Embryonic facial prominence (tissue), 1 donor: Measurements from ENCODE around the gene SEMA3B.
"Not testable (repeated sequence)": the region's sequence is repeated elsewhere in the genome, so short reads cannot be mapped to it uniquely, and the experiment has no call there.

Source experiments
- DNase-seq: peaks from one replicate; pipeline ENCODE4 v3.0.0-alpha.2; 2016; ENCODE audit errors: extremely low spot score

Gene SEMA3B

DNA sequence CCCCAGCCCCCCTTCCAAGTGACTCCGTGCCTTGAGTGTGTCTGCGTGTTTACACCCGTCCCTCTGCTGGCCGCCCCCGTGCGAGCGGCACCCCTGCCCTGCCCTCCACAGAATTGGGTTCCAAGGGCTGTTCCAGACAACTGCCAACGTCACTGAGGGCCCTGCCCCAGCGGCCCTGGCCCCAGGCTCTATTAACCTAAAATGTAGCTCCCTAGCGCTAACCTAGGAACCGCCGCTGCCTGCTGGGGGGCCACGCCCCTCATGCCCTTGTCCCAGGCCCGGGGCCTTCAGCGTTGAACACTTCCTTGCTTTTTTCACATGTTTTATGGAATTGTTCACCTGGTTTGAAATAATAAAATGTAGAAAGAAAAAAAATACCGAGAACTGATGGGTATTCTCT, 10.0 kb upstream of the SEMA3B start:
- DNase-seq, result no peak

DNA sequence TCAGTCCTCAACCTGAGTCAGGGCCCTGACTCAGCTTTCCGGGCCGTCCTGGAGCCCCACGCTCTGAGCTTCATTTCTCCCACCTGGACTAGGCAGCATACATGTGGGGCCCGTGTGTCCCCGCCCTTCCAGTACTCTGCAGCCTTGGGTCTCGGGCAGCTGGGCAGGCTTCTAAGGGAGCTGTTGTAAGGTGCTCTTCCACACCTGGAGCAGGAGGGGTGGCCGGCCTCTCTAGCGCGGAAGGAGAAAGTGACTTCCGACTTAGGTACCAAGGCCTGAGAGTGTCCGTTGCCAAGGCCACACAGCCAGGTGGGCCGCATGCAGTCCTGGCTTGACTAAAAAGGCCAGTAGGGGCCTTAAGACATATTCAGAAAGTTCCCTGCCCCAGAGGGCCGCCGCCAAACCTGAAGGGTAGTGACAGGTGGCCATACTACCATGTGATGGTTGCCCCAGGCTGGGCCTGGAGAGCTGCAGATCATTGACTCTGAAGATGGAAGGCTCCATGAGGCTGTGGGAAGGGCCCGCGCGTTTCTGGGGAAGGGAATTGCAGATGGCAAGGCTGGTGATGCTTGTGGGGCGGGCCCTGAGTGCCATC, 9.4 kb upstream of the SEMA3B start:
- no peak for DNase-seq

DNA sequence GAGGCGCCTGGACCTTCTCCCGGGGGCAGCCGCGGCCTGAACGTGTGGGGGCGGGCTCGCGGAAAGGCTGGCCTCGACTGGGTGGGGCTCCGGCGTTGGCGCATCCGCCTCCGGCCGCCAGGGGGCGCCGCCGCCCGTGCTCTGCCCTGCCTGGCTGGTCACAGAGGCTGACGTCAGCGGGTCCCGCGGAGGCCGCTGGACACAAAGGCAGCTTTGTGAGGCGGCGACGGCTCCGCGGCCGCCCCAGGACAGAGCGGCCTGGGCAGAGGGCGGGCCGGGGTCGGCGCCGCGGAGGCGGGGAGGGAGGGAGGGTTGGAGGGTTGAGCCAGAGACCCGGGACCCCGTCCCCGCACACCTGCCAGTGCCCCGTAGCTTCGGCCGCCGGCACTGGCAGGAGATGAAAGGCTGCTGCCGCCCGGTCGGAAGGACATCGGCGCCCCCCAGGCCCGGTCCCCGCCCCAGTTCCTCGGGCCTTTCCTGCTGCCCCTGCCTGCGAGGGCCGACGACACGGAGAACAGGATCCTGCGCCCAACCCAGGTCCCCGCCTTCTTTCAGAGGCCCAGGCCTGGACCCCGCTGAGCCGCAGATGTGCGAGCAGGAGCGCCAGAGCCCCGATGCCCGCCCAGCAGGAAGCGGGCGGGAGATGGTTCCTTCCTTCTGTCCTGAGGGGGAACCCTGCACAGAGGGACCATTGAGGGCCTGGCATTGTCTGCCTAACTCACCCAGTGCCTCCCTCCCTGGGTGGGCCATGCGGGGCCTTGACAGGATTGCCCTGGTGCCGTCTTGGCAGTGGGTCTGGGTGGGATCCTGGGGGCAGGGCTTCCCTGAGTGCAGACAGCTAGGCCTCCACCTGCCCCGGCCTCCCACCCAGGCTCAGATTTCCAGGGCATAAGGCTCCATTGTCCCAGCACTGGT, 8.7 kb upstream of the SEMA3B start:
- peak; percentile 62 for DNase-seq

GRCh38 chr3:50260942-50261441, 8.0 kb upstream of the SEMA3B start:
- no peak for DNase-seq

- no peak for DNase-seq
Observed at GRCh38 chr3:50261505-50261904, 7.4 kb upstream of the SEMA3B start.

DNA sequence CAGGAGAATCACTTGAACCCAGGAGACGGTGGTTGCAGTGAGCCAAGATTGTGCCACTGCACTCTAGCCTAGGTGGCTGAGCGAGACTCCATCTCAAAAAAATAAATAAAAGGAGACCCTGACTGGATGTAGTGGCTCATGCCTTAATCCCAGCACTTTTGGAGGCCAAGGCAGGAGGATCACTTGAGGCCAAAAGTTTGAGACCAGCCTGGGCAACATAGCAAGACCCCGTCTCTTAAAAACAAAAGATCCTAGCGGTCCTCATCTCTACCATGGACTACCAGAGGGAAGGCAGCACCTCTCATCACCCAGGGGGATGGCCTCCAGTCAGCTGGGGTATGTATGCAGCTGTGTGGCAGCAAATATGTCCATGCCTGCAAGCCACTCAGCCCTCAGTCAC, 6.7 kb upstream of the SEMA3B start:
- DNase-seq, result not testable (repeated sequence)

DNA sequence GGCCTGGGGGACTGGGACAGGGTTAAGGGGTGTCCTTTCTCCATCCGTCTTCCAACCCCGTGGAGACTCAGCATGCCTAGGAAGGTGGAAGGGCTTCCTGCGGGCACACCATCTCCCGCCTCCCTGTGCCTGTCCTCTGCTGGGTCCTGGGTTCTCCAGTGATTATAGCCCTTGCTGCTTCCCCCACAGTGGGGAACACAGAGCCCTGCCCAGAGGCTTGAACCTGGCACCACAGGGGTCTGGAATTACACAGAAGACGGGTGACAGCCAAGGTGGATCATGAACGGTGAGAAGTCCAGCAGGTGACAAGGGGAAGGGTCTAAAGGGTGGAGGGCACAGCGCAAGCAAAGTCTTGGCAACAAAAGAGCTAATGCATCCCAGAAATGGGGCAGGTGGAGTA, 6.2 kb upstream of the SEMA3B start:
- no peak for DNase-seq

- DNase-seq, result no peak
Observed at GRCh38 chr3:50263478-50264382, 5.2 kb upstream of the SEMA3B start.

- DNase-seq, result peak; percentile 87
Observed at GRCh38 chr3:50264383-50264963, 4.5 kb upstream of the SEMA3B start.

- no peak for DNase-seq
Observed at GRCh38 chr3:50264964-50265485, 3.9 kb upstream of the SEMA3B start.

DNA sequence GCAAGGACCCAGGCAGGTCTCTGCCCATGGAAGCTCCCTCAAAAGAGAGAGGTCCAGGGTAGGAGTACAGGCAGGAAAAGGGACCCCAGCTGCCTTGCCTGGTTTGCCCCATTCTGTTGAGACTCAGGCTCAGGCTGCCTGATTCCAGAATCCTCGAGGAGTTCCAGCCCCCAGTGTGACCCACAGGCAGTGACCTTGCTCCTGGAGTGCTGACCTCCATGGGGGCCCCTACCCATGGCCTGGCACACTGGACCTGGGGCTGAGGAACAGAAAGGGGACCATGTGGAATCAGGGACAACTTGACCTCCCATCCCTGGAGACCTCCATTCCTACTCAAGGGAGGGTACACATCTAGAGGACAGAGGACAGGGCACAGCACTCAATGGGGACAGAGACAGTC, 3.4 kb upstream of the SEMA3B start:
- no peak for DNase-seq

GRCh38 chr3:50266017-50266416, 2.9 kb upstream of the SEMA3B start:
- DNase-seq, result no peak

- no peak for DNase-seq
Observed at GRCh38 chr3:50266836-50267235, 2.1 kb upstream of the SEMA3B start.

DNA sequence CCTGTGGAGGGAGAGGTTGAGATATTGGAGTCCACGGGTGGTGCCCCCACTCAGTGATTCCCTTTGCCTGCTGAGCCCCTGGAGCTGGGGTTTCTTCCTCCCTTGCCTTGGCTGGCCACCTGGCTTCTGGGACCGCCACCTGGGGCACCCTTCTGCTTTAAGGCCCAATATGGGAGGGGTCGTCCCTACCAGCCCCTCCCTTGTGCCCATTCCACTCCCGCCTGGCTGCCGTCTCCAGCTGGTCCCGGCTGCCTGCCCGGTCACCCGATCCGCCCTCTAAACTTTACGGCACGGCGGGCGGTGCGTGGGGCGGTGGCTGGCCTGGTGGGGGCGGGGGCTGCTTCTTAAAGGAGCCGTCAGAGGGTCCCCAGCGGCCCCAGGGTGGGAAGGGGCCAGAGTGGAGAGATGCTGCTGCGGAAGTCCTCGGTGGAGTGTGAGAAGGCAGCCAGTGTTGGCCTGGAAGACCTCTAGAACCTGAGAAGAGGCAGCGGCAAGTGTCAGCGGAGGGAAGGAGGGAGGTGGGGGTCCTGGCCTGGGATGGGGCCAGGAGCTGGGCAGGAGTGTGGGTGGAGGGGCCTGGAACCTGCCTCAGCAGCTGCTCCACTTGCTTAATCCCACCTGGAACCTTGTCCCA, 1.6 kb upstream of the SEMA3B start:
- DNase-seq, result no peak

DNA sequence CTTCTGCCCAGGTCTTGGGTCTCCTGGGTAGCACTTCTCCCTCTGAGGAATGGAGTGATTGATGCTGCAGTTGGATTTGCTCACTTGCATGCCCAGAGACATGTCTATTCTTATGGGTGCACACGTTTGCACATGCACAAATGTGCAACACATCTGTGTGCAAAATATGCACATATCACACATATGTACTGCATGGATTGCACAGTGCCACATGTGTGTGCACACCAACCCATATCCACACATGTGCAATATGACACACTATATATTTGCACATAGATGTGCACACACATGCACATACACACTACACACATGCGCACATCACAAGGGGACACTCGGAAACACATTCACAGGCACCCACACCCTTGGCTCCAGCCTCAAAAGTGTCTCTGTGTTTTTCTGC, 671 bp upstream of the SEMA3B start:
- DNase-seq, result no peak

DNA sequence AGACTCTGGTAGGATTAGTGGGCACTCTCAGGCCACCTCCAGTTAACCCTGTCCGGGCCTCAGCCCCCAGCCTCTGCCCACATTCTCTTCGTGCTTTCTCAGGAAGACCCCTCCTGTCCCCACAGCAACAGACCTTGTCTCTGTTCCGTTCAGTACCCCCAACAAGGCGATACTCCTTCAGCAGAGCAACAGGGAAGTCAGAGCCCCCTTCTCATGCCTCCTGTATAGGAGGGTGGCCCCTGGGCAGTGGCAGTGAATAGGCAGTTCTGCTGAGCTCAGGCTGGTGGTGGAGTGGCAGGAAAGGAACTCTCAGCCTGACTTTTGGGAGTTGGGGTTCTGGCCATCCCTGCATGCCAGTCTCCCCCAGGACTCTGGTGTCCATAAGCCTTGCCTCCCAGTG, 513 bp downstream of the SEMA3B start:
- DNase-seq, result no peak

DNA sequence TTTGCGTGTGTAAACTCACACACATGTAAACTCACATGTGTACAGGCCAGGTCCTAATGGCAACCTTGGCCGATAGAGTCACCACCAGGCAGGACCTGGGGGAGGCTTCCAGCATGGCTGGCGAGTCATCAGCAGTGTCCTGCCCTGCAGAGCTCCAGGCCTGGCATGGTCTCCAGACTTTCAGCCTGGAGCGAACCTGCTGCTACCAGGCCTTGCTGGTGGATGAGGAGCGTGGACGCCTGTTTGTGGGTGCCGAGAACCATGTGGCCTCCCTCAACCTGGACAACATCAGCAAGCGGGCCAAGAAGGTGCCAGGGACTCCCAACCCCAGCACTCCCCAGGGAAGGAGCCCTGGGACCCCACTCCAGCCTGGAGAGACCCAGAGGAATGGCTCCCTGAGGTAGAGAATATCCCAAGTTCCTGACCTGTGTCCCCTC, 1.0 kb downstream of the SEMA3B start:
- no peak for DNase-seq

- no peak for DNase-seq
Observed at GRCh38 chr3:50270422-50271224, 1.7 kb downstream of the SEMA3B start.

- no peak for DNase-seq
Observed at GRCh38 chr3:50271314-50271936, 2.5 kb downstream of the SEMA3B start.

GRCh38 chr3:50272538-50272910, 3.6 kb downstream of the SEMA3B start:
- not testable (repeated sequence) for DNase-seq
